ENCODE results near the gene SYPL1.

- TF ChIP-seq EZH2 (IDR thresholded peaks at IDR 0.05) (no peak), POLR2AphosphoS5 (IDR thresholded peaks at IDR 0.05; ENCODE audit: borderline replicate concordance, low read depth, low read length) (no peak)
Measured at GRCh38 chr7:106101726-106102125, 10.4 kb downstream of the SYPL1 start.
